AG04449 (cell line): ENCODE measurements around the gene LAMB3.

Experiments
- CTCF ChIA-PET: fragments of 350-600 bp; formaldehyde crosslinking; extraction: SDS; loops from one replicate; lab custom pipeline; 2021; ENCODE audit warnings: antibody characterized with exemption; lab: Yijun Ruan, JAX
- POLR2A ChIA-PET: fragments of 400-600, 350-600 bp; formaldehyde crosslinking; extraction: SDS; loops from one replicate; lab custom pipeline; 2020; ENCODE audit warnings: antibody characterized with exemption, inconsistent platforms; lab: Yijun Ruan, JAX
- DNase-seq: peaks from one replicate; pipeline ENCODE4 v3.0.0-alpha.2; 2010; ENCODE audit warnings: low read depth, low spot score
- H3K4me3 ChIP-seq: 2 replicates; pipeline ENCODE4 v1.5.1; 2011; ENCODE audit warnings: low read depth, mild to moderate bottlenecking, control low read depth, low read length
- CTCF ChIP-seq: IDR thresholded peaks from one replicate; pipeline ENCODE4 v1.5.1; 2011; ENCODE audit warnings: mild to moderate bottlenecking, moderate library complexity, low read length, control low read depth, inconsistent platforms; ENCODE audit not compliant: insufficient read depth; ENCODE audit errors: missing control alignments

Gene LAMB3

DNA sequence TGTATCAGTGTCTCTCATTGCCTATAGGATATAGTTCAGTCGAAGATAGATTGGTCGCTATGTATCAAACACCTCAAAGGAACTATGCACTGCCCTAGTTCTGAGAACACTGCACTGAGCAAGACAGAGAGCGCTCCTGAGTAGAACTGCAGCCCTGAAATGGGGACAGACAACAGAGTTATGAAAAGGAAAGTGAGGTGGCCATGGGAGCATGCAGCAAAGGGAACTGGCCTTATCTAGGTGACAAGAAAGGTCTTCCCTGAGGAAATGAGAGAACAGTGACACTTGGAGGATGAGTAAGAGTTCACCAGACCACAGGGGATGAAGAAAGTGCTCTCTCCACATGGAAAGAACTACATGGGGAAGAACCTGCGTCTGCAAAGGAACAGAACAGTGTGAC lies 15.5 kb upstream of the LAMB3 start:
- CTCF ChIA-PET = interaction anchor here (2.8 kb wide), 1 partner anchor 18 kb away, joined by 6 read pairs; no protein-coding TSS in a partner anchor
- no peak for TF ChIP-seq CTCF
- POLR2A ChIA-PET = no interaction called here
- H3K4me3 ChIP-seq = no peak overlapping the region
- DNase-seq = no peak

DNA sequence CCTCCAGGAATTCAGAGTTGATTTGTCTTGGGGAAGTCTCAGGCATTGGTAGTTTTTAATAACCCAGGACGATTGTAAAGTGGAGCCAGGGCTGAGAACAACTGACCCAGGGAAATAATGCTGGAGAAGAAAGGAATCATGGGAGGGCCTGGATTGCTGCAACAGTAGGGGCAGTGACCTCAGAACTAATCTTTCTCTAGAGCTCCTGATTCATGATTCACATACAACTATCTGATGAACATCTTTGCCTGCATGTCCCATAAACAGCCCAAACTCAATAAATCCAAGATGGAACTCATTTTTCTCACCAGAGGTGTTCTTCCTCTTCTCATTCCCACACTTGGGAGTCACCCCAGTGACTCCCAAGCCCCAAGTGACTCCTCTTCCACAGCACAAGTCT lies 14.9 kb upstream of the LAMB3 start:
- POLR2A ChIA-PET = no interaction called here
- CTCF ChIA-PET = interaction anchor here (2.8 kb wide), 1 partner anchor 17 kb away, joined by 6 read pairs; no protein-coding TSS in a partner anchor
- H3K4me3 ChIP-seq = no peak overlapping the region
- no peak for TF ChIP-seq CTCF
- DNase-seq = no peak

DNA sequence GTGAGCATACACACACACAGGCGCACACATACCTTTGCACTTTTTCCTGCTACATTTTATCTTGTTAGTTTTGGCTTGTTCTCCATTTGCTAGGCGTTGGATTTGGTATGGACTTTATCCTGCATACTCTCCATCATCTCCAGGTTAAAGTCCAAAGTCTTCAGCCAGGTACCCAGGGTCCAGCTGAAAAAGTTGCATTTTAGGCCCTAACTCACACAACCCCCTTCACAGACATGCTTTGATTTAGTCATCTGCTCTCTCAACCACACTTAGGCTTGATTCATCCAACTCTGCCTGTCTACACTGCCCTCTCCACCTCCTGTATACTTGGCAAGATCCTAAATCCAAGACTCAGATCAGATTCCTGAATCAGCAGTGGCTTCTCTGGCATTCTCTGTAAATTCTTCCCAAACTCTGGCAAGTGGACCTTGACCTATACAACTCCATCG lies 10.7 kb upstream of the LAMB3 start:
- DNase-seq = no peak
- H3K4me3 ChIP-seq = no peak overlapping the region
- CTCF ChIA-PET = interaction anchor here (1.4 kb wide), 1 partner anchor 12 kb away, joined by 4 read pairs; the partner anchor contains the start of gene G0S2
- TF ChIP-seq CTCF = no peak
- POLR2A ChIA-PET = no interaction called here

- DNase-seq = no peak
- no peak for TF ChIP-seq CTCF
- no peak overlapping the region for H3K4me3 ChIP-seq
- ChIA-PET CTCF (interaction anchor here (0.7 to 1.4 kb wide), 2 partner anchors 8 to 189 kb away, joined by 3 to 4 read pairs; no protein-coding TSS in a partner anchor), POLR2A (no interaction called here)
These were observed 8.8 kb upstream of the LAMB3 start for GRCh38 chr1:209661071-209661470.

GRCh38 chr1:209659909-209660308 lies 7.7 kb upstream of the LAMB3 start:
- no peak for DNase-seq
- POLR2A ChIA-PET = no interaction called here
- CTCF ChIA-PET = no interaction called here

GRCh38 chr1:209657918-209658317 lies 5.7 kb upstream of the LAMB3 start:
- no peak for TF ChIP-seq CTCF
- no peak for DNase-seq
- POLR2A ChIA-PET = no interaction called here
- CTCF ChIA-PET = interaction anchor here (0.6 to 2.3 kb wide), 8 partner anchors 8 to 90 kb away, joined by 3 to 8 read pairs (median 3); no protein-coding TSS in a partner anchor
- H3K4me3 ChIP-seq = no peak overlapping the region

More at GRCh38 chr1:209659909-209660308, 7.7 kb upstream of the LAMB3 start:
- no peak for TF ChIP-seq CTCF
- no peak overlapping the region for H3K4me3 ChIP-seq
